Left colon (tissue), 2 donors: Measurements from ENCODE around the gene STX16. TPM values are rescaled to one million over a fixed set of nuclear protein-coding genes. Genes with fewer than 3 reads are reported as not detected.
A peak's percentile ranks its signal among the peaks of the same experiment; 100 is the strongest.

ENCODE experiments used
- ATAC-seq: fragments of 200-7000 bp; cut with Tn5 transposase; one replicate; pipeline ENCODE4 v1.9.1; 2020; ENCODE audit warnings: mild to moderate bottlenecking, moderate library complexity
- DNase-seq, 2 donors: peaks; one replicate each; pipeline ENCODE4 v3.0.0-alpha.2; 2020
- intact Hi-C, 2 donors: fragments of 100-400 bp; cut with DNase I in 1 of 2; cut with micrococcal nuclease in 1 of 2; formaldehyde crosslinking; loops; one replicate each; pipeline versions ENCODE4 v1.11.2 to v1.14.0; 2022; cut with DNase I, micrococcal nuclease
- total RNA-seq, 2 donors: library from RNA; stranded (reverse); fragmentation: NEBNext Ultra II Directional; extraction: Animal tissue kit (Norgen Biotek cat#: 25700); gene quantifications; one replicate each; pipeline ENCODE4 v1.2.1, GENCODE V29; 2021
- donor health status: DM: no; HTN: no; CAD: no.
- donor health status: DM: yes; HTN: yes; CAD: no.

The STX16 gene
- total RNA-seq, 2 donors from 2014 or later = 39.6 to 40.7 TPM

DNA sequence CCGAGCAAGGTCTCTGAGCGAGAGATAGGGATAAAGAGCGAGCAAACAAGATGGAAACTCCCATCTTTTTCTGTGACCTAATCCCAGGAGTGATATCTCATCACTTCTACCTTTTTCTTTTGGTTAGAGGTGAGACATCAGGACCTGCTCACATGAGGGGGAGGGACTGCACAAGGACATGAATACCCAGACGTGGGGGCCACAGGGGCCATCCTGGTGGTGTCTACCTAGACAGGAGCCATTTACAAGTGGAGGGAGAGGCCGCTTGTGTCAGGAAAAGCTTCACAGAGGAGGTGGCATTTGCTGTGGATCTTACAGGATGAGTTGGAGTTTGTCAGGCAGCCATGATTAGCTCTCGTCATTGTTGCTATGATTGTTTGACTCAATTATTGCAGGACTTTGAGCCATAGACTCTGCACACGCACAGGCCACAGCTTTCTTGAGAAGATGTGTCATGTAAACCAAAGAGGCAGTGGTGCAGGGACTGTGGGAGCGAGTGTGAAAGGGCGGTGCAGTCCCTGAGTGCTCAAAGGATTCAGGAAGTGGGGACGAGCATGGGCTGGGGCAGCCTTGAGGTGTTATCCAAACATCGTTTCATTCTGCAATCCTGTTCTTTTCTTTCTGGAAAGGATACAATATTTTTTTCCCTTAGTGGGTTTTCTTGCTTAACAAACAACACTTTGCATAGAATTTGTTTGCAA is 49.2 kb downstream of the STX16 start:
- DNase-seq (no peak), ATAC-seq (no peak)
- intact Hi-C loops = no loop called here

GRCh38 chr20:58700823-58701222 is 49.7 kb downstream of the STX16 start:
- intact Hi-C loops = no loop called here
- no peak for ATAC-seq
- no peak for DNase-seq

DNA sequence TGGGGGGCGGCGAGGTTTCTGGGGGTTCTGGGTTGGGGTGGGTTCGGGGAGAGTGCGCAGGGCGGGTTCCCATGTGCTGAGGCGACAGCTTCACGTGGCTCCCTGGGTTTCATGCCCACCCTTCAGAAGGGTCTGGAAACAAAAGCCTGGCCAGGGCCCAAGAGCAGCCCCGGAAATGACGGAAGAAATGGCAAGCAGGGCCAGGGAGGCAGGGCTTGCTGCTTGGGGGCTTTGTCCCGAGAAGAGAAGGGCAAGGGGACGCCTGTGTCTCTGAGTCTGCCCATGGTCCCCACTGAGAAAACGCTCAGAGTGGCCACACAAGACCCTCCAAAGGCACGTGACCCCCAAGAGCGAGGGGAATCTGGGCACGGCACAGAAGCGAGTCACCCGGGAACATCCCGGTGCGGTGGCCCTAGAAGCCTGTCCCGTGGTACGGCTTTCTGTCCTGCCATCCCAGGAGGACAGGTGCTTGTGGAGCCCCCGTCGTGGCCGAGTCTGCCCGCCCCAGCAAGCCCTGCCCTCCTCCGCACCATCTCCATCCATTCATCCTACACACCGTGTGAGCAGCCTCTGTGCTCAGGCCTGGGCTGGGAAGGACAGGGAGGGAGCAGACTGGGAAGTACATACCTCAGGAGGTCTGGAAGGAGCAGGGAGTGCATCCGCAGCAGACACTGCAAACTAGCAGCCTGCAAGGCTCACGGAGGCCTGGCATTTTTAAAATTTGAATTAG is 50.5 kb downstream of the STX16 start:
- DNase-seq (peak in 1 of 2 donors; percentile 15), ATAC-seq (no peak)
- intact Hi-C loops = no loop called here

- DNase-seq (no peak), ATAC-seq (no peak)
- intact Hi-C loops = no loop called here
Observed at GRCh38 chr20:58702161-58702510, 51.1 kb downstream of the STX16 start.

DNA sequence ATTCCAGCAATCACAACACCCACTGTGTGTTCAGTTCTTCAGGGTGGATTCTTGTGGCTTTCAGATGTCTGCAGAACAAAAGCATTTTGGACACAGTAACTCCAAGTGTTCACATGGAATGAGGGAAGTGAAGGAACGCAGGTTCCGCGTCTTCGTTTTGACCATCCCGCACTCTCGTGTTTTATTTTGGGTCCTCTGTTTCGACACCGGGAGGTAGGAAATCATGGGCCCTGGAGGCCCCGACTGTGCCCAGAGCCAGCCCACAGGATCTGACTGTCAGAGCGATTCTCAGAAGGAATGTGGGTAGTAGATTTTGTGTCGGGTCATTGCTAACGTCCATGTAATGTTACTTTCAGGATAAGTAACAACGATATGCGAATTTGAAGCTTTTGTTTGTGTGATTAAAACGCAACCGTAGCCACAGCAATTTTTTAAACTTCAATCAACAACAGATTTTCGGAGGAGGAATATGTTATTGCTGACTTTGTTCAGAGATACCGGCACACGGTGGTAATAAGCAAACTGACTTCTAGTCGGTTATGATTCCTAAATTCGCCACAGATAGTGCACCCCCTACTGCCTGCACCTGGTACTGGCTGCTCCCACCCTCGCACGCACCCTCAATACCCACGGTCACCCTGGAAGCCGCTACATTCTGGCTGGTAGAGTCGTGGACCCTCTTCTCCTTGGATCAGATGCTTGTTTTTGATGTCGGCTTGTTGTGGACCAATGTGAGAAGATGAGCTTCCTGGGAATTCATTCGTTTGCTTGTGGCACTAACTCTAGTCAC is 52.0 kb downstream of the STX16 start:
- peak in 1 of 2 donors; percentile 19 for DNase-seq
- intact Hi-C loops = no loop called here
- ATAC-seq = no peak

GRCh38 chr20:58703765-58704371 is 52.8 kb downstream of the STX16 start:
- intact Hi-C loops = no loop called here
- DNase-seq (peak in 1 of 2 donors; percentile 12), ATAC-seq (no peak)

- peak in 1 of 2 donors; percentile 23 for DNase-seq
- ATAC-seq = no peak
- intact Hi-C loops = no loop called here
Observed at GRCh38 chr20:58705208-58705926, 54.3 kb downstream of the STX16 start.

DNA sequence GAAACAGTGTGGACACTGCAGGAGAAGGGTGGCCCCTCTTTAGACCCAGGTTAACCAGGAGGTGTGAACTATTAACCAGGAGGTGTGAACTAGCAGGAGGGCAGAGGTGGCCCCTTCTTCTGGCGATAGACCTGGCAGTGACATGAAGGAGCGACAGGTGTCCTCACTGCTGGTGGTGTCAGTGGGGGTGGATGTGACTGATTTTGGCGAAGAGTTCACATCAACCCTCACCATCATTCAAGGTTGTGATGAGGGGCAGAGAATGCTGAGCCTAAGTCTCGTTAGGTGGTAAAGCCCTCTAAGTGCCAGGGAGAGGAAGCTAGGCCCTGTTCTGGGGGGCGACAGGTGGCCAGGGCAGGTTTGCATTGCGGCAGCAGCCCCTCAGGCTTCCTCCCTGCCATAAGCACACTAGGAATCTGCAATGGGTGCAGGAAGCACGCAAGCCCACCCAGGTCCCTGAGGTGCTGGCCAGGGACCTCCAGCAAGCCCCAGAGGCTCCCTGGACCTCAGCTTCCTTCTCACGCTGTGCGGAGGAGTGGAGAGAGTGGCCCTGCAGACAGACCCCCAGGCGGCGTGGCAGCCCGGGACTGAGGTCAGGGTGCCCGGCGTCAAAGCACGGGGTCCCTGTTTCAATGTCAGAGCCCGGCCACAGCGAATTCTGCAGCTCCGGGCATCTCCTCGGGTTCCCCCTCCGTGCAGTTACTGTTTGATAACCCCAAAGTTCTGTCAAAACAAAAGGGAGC is 55.2 kb downstream of the STX16 start:
- ATAC-seq = no peak
- DNase-seq = peak in 1 of 2 donors; percentile 16
- intact Hi-C loops = no loop called here

DNA sequence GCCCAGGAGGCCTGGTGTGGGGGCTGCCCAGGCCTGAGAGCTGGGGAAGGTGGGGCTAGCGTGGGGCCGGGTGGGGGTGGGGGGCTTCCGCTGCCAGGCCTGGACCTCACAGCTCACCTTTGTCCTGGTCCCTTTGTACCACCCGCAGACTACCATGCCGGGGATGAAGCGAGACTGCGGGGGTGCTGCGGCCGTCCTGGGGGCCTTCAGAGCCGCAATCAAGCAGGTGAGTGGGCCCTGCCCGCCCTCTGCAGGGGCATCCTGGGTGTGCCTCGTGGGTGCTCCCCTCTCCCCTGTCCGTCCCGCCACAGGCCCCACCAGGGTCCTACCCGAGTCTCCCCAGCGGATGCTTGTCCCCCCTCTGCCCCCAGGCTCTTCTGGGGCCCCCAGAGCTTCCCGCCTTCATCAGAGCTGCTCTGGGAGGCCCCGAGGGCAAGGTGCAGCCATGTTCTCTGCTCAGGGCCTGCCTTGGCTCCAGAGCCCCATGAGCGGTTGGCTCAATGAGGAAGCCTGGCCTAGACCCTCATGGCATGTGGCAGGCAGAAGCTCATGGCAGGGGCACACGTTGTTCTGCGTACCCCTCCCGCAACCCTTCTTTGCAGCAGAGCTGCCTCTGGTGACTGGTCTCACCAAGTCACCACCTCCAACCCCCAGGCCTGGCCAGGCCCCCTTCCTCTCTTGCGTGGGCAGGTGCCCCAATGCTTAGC is 56.0 kb downstream of the STX16 start:
- no peak for ATAC-seq
- intact Hi-C loops = no loop called here
- no peak for DNase-seq

GRCh38 chr20:58707770-58708169 is 56.7 kb downstream of the STX16 start:
- DNase-seq = no peak
- no peak for ATAC-seq
- intact Hi-C loops = no loop called here

GRCh38 chr20:58708246-58708931 is 57.3 kb downstream of the STX16 start:
- DNase-seq = no peak
- ATAC-seq = no peak
- intact Hi-C loops = no loop called here

- DNase-seq (no peak), ATAC-seq (no peak)
- intact Hi-C loops = no loop called here
Observed at GRCh38 chr20:58709013-58709702, 58.1 kb downstream of the STX16 start.

- intact Hi-C loops = no loop called here
- ATAC-seq (no peak), DNase-seq (no peak)
Observed at GRCh38 chr20:58709703-58710039, 58.6 kb downstream of the STX16 start.

DNA sequence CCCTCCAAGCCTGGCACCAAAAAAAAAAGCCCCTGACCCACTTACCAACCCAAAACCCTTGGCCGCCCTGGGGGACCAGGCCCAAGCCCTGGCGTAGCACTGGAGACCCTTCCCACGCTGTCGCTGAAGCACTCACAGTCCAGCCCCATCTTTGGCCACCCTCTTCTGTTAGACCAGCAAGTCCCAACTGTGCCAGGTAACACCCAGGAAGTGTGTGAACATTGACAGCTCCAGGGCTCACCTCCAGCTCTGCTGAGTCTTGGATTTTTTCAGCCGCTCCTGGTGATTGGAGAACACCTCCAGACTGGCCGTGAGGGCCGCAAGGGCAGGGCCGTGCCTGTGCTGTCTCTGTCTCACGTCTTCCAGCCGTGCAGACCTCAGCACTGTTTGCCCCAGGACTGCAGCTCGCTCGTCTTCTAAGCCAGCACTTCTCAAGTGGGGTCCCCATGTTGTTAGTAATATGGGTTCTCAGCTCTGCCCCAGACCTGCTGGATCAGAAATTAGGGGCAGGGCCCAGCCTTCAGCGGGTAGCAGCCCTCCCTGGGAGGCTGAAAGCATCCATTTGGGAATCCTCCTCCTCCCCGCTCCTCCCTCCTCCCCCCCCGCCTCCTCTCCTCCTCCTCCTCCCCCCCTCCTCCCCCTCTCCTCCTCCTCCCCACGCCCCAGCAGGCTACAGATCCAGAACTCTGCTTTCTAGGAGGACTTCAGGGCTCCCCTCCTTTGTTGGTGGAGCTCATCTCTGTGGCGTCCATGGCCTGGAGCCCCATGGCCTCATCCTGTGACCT is 59.6 kb downstream of the STX16 start:
- intact Hi-C loops = no loop called here
- DNase-seq = peak in 1 of 2 donors; percentile 18
- no peak for ATAC-seq

DNA sequence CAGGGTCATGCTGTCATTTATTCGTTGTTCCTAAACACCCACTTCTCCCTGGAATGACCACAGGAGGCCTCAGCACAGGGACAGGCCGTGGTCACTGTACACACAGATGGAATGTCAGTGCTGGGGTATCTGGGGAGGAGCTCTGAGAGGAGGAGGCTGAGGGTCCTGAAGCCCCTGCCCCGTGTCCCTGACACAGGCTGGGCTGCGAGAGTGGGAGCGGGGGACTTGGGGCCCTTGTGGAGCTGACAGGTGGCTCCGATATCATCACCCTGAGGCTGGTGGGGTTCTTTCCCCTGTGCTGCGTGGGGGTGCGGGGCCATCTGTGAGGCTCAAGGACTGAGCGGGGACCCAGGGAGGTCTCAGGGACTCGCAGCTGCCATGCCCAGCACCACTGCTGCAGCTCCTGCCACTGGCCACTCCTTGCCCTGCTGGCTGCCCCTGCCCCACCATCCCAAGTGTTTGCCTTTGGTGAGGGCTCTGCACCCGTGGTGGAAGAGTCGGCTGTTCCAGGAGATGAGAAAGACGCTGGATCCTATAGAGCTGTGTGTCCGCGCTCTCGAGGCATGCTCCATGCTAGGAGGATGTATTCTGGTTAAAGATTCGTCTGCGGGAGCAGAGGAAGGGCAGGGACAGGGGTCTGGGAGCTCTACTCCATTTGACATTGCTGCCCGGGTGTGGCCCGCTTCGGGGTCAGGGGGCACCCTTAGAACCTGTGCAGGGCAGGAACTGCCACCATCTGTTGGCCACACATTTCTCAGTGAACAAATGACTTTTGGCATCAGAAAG is 60.4 kb downstream of the STX16 start:
- DNase-seq (no peak), ATAC-seq (no peak)
- intact Hi-C loops = no loop called here
